ENCODE measurements around the gene LAMC2.
"Not testable (repeated sequence)": the region's sequence is repeated elsewhere in the genome, so short reads cannot be mapped to it uniquely, and the experiment has no call there.

The LAMC2 gene

DNA sequence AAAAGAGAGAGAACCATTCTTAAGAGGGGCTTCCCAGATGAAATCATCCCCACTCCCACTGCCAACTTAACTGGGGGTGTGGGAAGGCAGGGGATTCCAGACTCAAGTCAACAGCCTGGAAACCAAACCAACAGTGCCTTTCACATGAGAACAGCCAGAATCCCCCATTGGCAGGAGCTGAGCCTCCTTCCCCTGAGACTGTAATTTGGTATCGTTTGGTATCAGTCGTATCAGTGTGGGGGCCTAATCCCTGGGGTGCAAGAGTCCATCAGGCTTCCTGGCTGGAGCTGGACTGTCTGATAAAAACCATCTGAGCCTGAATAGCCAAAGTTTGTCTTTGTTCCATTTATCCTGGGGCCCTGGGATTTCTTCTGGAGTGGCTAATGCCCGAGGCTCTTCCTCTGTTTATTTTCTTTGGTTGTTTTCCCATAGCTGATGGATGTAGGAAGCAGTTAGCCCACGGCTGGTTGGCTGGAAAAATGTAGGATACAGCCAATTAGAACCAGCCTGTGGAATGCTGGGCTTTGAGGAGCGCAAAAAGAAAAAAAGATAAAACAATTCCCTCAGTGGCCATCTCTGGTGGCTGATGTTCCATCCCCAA lies 84.6 kb downstream of the LAMC2 start:
- DNase-seq, result no peak

DNA sequence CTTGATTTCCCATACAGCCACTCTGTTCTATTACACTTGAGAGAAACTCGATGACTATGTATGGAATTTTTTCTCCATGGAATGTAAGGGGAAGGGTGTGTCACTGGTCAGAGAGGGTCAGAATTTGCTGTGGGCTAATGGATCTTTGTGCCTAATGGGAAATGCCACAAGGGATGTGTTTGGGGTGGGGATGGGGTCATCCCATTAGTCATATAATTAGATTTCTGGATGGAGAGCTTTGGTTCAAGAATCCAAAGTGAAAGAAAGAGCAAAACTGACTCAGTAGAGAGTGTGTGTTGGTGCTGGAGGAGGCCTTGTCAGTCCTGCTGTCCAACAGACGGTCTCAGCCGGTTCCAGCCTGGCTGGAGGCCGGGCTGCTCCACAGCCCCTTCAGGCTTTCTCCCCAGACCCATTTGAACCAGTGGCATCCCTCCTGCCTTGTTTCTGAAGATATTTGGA lies 86.4 kb downstream of the LAMC2 start:
- DNase-seq, result no peak

DNA sequence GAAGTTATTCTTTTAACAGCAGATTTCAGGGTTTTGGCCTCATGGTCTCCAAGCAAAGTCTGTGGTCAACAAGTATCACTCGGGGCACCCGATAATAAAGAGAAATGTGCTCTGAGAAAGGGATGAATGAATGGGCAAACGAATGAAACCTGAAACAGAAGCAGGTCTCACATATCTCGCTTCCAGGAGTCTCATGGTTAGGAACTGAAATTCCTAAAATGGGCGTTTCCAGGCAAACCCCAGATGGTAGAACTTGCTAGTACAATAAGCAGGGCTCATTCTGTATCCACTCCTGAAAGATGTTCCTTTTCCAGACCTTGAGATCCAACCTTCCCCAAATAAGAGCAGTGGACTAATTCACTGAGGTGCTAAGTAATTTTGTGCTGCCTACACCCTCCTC lies 87.2 kb downstream of the LAMC2 start:
- no peak for DNase-seq

DNA sequence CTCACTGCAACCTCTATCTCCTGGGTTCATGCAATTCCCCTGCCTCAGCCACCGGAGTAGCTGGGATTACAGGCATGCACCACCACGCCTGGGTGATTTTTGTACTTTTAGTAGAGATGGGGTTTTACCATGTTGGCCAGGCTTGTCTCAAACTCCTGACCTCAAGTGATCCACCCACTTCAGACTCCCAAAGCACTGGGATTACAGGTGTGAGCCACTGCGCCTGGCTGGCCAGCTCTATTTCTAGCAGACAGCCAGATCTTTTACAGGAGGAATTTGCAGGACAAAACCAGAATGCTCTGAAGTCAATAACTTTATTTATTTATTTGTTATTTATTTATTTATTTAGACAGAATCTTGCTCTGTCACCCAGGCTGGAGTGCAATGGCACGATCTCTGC lies 87.9 kb downstream of the LAMC2 start:
- DNase-seq, result not testable (repeated sequence)

DNA sequence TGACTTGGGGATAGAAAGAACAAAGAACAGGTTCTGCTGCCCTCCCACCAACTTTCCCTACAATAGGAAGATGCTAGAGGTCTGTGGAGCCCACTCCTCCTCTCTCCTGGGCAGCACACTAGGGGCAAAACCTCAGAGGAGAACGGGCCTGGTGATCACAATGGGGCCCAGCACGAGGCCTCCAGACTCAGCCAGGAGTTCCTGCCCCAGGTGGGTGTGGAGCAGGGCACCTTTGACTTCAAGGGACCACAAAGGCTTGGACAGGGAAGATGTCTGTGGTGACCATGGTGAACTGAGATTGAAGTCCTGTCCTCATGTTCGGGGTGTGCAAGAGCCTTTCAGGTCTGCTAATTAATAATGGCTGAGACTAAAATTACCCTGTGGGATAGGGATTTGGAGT lies 88.8 kb downstream of the LAMC2 start:
- DNase-seq, result no peak

DNA sequence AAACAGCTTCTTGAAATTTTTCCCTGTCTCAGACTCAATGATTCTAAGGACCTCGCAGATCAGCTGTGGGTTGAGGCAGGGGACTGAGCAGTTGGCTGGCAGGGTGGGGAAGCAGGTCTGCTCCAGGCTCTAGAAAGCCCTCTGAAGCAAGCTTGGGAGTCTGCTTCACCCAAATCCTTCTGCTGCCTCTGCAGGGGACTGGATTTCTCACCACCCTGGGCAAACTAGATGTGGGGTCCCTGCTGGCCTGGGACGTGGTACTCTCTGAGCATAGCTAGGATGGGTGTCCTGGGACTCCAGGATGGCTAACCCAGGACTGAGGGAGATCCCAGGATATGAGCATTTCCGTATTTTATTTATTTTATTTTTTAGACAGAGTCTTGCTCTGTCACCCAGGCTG lies 89.3 kb downstream of the LAMC2 start:
- no peak for DNase-seq

DNA sequence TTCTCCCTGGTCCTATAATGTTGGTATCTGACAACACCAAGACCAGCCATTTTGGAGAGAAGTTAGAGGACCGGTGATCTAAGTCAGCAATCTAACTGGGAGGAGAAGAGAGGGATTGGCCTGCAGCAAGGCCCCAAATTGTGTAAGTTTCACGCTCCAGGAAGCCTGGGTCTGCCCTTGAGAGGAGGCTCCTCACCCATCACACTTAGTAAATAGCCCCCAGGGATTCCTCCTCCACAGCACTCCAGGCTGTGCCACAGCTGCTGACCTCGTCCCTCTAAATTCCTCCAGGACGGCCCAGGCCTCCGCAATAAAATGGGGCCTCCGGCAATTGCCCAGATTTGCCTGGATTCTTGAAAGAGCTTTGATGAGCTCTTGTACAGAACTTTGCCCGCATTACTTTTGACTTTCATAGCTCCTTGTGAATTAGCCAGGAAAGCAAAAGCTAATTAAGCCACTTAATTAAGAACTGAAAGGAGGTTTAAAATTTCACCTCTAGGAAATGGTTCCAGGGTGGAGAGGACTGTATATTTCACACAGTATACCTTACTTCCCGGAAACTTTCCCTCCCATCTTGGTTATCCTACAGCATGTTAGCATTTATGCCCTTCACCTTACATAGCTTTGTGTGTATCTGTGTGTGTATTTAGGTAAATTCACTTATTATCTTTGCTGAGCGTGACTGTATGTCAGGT lies 90.5 kb downstream of the LAMC2 start:
- no peak for DNase-seq

DNA sequence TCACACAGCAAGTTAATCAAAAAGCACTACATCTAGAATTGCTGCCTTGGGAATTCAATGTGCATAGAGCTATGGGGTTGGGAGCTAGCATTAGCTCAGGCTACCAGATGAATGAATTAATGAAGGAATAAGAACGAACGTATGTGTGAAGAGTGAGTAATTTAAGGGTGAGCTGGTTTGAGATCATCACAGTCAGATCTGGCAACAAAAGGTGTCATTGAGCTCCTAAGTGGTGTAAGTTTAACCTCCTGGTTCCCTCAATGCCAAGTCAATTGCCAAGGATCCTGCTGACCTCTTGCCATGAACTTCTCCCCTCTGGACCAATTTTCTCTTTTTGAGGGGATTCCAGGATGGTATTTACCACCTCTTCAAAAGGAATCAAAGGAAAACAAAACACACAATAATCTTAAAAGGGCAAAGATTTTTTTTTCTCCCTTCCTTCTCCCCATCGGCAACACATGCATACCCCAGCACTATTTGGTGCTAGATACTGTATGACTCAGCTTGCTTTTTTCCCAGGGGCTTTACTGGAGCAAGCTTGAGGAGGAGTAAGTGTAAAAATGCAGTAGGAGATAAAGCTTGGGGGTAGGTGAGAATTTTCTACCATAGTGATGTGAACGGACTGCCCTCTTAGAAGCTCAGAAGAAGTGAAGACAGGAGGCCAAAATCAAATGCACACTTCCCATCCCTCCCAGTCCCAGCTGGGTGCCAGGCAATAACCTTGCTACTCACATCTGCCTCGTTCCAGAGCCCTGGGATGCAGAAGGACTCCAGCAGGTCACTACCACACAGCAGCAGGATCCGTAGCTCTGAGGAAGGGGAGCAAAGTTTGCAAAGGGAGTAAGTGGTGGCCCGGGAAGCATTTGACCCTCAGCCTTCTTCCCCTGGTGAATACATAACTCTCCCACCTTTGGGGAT lies 92.0 kb downstream of the LAMC2 start:
- DNase-seq, result no peak

DNA sequence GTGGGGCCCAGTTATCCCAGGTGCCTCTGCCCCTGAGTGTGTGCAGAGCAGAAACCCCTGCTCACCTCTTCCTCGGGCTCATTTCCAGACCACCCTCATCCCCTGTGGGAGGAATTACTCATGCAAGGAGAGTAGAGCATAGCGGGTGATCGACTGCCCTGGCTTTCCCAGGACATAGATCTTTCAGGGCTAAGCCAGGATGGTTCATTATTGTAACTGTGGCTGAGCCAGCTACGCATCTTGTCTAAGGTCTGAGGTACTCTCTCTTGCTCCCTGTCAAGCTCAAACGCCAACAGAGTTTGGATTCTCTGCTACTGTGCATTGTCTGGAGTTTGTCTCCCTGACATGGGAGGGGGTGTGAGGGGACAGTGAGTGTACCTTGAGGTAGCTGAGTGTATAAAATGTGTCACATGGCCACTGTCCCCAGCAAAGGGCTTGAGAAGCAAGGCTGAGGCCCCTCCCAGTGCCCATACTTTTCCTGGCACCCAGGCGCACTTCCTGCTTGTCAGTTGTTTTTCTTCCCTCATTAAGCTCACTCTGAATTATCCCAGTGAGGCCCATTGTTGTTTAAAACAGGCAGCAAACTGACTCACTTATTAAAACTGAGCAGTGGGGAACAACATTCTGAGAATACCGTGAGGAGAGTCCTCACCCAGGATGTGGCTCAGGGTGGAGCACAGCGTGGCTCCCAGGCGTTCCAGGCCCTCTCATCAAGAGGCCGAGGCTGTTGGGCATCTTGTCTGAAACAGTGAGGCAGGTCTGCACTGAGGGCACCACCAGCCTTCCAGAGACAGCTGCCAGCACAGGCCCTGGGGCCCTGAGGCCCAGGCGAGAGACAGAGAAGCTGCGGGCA lies 92.9 kb downstream of the LAMC2 start:
- no peak for DNase-seq

DNA sequence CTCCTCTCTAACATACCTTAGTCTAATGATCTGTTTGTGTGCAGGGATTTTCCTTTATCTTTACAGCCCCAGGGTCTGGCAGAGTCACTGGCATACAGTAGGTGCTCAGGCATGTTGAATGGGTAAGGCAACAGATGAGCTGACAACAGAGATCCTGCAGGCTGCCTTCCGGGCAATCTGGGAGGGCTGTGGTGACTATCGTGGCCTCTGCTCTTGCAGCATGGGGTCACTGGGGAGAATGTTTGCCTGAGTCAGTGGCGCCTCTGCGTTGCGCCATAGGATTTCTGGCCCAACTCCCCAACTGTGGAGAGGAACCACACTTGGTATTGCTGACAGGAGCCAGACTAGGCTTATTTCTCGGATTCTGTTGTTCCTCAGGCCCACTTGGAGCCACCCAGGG lies 93.8 kb downstream of the LAMC2 start:
- DNase-seq, result no peak

DNA sequence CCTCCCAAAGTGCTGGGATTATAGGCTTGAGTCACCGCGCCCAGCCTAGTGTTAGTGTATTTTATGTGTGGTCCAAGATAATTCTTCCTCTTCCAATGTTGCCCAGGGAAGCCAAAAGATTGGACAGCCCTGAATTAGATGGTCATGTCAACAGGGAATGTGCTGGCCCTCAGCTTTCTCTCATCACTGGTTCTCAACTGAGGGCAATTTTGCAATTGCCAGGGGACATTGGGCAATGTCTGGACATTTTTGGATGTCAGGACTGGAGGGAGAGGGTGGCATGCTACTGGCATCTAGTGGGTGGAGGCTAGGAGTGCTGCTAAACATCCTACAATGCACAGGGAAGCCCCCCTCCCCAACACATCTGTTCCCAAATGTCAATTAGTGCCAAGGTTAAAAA lies 95.0 kb downstream of the LAMC2 start:
- no peak for DNase-seq

DNA sequence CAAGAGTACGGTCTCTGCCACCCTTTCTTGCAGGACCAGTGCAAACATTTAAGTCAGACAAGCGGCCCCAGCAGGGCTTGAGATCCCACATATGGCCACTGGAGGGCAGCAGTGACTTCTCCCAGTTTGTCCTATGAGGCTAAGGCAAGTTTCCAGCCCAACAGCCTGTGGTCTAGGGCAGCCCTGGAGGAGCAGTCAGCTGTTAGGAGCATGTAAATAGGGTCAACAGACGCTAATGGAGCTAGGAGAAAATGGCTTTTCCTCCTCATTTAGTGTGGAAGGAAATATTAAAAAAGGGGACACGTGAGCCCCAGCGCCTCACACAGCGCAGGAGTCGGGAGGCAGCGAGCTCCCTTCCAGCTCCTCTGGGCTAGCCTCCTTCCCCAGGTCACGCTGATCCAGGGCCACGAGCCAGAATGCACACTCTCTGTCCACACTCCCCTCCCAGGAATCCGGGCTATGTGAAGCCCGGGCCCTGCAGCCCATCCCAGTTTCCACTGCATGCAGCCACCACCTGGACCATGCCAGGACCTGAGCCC lies 95.6 kb downstream of the LAMC2 start:
- peak; percentile 91 for DNase-seq

DNA sequence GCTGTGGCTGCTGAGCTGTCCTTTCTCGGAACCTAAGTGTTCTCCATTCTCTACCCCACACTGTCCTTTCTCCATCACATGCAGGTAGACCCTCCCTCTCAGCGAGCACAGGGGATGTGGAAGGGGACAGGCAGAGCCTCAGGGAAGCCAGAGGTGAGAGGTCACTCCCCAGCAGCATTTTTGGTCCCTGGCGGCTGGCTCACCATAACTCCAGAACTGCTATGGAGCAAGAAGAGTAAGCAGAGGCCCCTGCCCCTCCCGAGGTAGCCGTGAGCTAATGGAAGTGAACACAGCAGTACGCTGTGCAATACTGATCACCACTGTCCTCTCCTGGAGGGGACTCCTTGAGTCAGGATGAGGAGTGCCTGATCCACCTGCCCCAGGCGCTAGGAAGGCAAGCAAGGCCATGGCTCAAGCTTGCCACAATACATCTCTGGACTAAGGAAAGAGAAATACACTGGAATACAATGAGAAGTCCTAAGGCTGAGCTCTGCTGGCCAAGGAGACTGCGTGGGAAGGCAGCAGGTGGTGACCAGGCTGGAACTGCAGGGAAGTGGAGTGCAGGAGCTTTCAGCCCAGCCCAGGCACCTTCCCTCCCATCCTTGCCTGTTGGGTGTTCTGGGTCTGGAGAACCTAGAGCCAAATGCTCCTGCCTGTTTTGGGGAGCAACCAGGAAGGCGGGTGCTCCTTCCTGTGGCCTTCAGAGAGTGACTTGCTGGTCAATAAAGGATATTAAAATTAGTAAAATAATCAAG lies 96.2 kb downstream of the LAMC2 start:
- DNase-seq, result no peak

DNA sequence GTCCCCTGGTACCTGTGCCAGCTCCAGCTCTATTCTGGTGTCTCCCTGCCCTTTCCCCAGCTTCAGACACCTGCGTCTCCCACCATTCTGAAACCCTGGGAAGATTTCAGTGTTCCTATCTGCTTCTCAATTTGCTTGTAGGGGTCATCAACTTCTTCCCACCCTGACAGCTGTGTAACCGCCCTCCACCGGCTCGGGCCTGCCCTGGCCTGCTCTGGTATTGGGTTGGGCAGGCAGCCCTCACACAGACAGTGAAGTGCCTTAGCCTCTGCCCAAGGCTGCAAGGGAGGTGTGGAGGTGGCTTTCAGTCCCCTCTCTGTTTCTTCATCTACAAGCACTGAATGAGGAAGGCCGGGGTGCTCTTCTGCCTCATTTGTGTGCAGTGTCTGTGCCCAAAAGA lies 97.2 kb downstream of the LAMC2 start:
- no peak for DNase-seq

DNA sequence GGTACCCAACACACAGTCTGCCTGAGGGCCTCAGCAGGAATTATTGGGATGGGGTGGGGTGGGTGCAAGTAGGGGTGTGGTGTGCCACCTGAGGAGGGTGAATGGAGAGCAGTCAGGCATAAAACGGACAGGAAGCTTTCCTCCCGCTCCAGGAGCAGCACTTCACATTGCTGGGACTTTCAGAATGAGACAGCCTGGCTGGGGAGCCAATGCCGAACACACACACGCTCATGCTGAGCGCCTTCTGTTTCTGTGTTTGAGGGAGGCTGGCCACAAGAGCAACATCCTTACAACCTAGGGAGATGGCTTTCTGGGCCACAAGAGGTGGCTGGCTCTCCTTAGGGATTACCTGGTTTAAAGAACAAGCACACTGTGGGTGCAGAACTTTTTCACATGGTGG lies 98.0 kb downstream of the LAMC2 start:
- no peak for DNase-seq

DNA sequence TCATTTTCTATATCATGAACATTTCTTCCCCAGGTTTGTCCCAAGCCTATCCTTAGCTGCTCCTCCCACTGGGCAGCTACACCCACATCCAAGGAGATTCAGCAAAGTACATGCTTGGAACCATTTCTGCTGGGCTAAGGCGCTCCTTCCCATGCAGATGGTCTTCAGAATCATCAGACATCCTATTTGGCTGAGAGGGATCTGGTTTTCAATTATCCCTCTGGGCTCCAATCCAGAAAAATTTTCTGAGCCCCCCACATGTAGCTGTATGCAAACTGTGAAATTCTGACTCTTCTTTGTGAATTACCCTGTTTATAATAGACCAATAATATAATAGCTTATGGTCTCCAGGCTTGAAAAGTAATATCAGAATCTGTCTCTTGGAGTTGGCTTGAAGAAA lies 99.2 kb downstream of the LAMC2 start:
- no peak for DNase-seq

DNA sequence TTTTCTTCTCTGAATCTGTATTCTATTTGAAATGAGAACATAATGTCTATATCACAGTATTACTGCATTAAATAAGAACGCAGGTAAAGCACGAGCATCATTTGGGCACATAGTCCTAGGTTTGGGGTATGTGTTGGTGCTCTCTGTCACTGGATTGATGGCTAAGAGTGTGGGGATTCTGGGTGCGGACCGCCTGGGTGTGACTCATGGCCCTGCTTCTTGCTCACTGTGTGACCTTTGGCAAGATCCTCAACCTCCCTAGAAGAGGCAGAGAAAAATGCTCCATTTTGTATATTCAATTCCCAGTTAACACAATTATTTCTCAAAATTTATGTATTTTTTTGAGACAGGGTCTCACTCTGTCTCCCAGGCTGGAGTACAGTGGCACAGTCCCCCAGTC lies 99.7 kb downstream of the LAMC2 start:
- DNase-seq, result no peak

DNA sequence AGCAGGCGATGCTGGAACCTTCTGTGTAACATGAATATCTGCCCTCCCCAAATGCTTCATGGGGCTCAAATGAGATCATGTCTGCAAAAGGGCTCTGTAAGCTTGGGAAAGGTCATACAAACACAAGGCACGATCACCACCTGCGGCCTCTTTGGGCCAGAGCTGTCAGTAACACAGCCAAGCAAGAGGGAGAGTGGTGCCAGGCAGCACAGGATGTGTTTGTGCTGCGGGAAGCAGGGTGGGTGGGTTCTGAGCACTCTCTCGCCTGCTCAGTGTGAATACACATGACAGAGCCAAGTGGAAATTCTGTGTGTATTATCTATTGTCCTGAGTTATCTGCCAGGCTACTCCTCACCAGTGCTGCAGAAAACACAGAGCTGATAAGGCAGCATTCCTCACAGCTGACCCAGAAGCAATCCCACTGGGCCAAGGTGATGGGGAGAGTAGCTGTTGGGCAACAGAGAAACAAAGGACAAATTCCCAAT lies 101.2 kb downstream of the LAMC2 start:
- DNase-seq, result no peak

DNA sequence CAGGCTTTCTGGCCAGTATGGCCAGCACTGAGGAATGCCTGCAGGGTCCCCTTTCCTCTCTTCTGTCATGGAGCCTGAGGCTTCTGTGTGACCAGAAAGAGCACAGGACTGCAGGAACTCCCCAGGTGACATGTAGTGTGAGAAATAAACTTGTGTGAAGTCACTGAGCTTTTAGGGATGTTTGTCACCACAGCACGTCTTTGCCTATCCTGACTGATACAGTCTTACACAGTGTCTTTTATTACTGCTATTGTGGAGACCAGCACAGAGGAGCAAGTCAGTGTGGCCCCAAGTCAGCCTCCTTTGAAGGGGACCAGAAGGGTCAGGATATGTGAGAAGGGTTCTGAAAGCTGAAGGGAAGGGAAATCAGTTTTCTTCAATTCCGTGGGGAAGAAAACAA lies 102.5 kb downstream of the LAMC2 start:
- DNase-seq, result no peak

DNA sequence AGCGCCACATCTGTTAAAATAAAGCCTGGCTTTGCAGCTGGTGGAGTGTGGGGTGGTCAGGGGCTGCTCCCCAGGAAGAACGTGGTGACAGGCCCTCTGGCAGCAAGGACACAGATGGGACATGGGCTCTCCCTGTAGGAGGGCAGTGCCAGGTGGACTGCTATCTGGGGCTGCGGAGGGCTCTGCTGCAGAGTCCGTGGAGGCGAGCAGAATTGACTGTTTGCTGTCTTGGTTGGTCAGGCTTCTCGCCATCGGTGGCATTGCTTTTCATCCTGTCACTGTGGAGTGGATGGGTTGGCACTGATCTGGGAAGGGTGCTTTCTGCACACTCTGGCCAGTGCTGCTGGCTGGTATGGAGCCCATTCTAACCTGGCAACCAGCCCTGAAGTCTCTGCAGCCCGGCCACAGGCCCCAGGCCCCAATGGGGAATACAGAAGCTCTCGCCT lies 103.0 kb downstream of the LAMC2 start:
- DNase-seq, result no peak

DNA sequence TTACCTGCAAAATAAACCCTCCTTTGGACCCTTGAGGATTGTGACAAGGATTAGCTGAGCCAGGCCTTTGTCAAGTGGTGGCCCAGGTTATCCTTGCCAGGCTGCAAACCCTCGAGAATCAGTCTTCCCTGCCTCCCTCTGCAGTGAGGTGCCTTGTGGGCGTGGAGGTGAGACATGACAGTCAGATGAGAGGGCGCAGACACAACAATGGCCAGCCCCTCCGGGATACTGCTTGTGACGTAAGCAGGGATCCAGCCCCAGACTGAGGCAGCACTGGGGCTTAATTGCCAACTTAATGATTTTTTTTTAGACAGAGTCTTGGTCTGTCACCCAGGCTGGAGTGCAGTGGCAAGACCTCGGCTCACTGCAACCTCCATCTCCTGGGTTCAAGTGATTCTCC lies 104.6 kb downstream of the LAMC2 start:
- DNase-seq, result no peak

All from midbrain (tissue), 1 donor.